ENCODE measurements around the gene PKD2. TPM values are rescaled to one million over a fixed set of nuclear protein-coding genes. Genes with fewer than 3 reads are reported as not detected.

The PKD2 gene
- total and polyA plus RNA-seq, 2 donors (not counting 1 experiment from before 2014, with no cell fraction given): 1.8 to 5.8 TPM

DNA sequence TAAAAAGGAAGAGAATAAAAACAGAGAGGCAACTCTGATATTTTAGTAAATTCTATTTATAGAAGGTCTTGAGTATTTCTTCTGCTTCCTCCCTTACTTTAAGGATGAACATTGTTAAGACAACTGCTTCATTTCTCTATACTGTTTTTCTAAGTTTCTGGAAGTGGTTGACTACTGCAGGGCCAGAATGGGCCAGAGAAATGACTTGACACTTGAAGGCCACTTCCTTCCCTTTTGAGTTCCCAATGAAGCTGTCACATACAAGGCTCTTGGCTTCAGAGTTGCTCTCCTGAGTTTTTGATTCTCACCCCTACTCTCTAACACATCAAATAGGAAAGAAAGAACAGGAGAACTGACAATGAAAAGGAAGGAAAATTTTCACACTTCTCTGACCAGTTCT lies 37.6 kb downstream of the PKD2 start:
- Histone ChIP-seq H4K20me1 (ENCODE audit: control insufficient read depth, insufficient read depth, low read length, poor library complexity, severe bottlenecking) (no peaks in the 10 kb centered on the region), H3K36me3 (replicated peaks in 1 of 2; ENCODE audit: control extremely low read depth in 1 of 2, control insufficient read depth in 1 of 2, extremely low read depth in 1 of 2, insufficient read depth in 2 of 2, low read length in 1 of 2) (peaks cover 3 to 4% of the 10 kb centered on the region in 2 experiments), H3K9me3 (ENCODE audit: control extremely low read depth in 1 of 3, control insufficient read depth in 2 of 3, insufficient read depth in 1 of 3, low read length in 2 of 3) (no peaks in the 10 kb centered on the region), H3K27ac (ENCODE audit: low read length in 2 of 2) (no peak overlapping the region), H3K9ac (ENCODE audit: low read length) (no peak overlapping the region), H3K4me1 (ENCODE audit: control insufficient read depth in 2 of 2, insufficient read depth in 2 of 2, low read length in 2 of 2) (no peaks in the 10 kb centered on the region), H3K79me2 (ENCODE audit: control insufficient read depth, insufficient read depth, low read length) (no peaks in the 10 kb centered on the region), H3K4me2 (replicated peaks; ENCODE audit: low read depth, low read length, poor library complexity, severe bottlenecking) (no peak overlapping the region), H3K27me3 (replicated peaks in 1 of 4; ENCODE audit: control extremely low read depth in 1 of 4, control insufficient read depth in 3 of 4, insufficient read depth in 4 of 4, low read length in 3 of 4) (no peaks in the 10 kb centered on the region), H3K4me3 (ENCODE audit: control extremely low read depth in 1 of 5, extremely low read depth in 1 of 5, insufficient read depth in 1 of 5, low read depth in 2 of 5, low read length in 4 of 5) (no peak overlapping the region), H2AFZ (ENCODE audit: insufficient read depth, low read depth, low read length, poor library complexity, severe bottlenecking) (no peak overlapping the region)
- TF ChIP-seq, protein P1, sequence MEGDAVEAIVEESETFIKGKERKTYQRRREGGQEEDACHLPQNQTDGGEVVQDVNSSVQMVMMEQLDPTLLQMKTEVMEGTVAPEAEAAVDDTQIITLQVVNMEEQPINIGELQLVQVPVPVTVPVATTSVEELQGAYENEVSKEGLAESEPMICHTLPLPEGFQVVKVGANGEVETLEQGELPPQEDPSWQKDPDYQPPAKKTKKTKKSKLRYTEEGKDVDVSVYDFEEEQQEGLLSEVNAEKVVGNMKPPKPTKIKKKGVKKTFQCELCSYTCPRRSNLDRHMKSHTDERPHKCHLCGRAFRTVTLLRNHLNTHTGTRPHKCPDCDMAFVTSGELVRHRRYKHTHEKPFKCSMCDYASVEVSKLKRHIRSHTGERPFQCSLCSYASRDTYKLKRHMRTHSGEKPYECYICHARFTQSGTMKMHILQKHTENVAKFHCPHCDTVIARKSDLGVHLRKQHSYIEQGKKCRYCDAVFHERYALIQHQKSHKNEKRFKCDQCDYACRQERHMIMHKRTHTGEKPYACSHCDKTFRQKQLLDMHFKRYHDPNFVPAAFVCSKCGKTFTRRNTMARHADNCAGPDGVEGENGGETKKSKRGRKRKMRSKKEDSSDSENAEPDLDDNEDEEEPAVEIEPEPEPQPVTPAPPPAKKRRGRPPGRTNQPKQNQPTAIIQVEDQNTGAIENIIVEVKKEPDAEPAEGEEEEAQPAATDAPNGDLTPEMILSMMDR (IDR thresholded peaks at IDR 0.05): no peak
- TF ChIP-seq EZH2 (IDR thresholded peaks at IDR 0.05; ENCODE audit: borderline replicate concordance, insufficient read depth, low read depth, low read length, poor library complexity, severe bottlenecking): no peak
- intact Hi-C loops (cut with micrococcal nuclease): no loop called here
- no peaks in the 10 kb centered on the region for H3K9me3 Mint-ChIP-seq (ENCODE audit: insufficient read depth)
- ChIA-PET CTCF (no interaction called here), POLR2A (no interaction called here)
- DNase-seq (no peak), ATAC-seq (ENCODE audit: low read depth) (no peak)
- no peak overlapping the region for H3K4me3 Mint-ChIP-seq
- no peak overlapping the region for H3K27ac Mint-ChIP-seq
- H3K27me3 Mint-ChIP-seq: no peaks in the 10 kb centered on the region
- no peaks in the 10 kb centered on the region for H3K4me1 Mint-ChIP-seq

GRCh38 chr4:88054229-88054628 lies 46.8 kb downstream of the PKD2 start:
- POLR2A ChIA-PET: no interaction called here
- WGBS (ENCODE audit: insufficient coverage): 100% methylated on average over 2 of the region's 4 CpGs
- Histone ChIP-seq H3K9ac (ENCODE audit: low read length) (no peak overlapping the region), H4K20me1 (ENCODE audit: control insufficient read depth, insufficient read depth, low read length, poor library complexity, severe bottlenecking) (no peaks in the 10 kb centered on the region), H3K9me3 (ENCODE audit: control extremely low read depth in 1 of 3, control insufficient read depth in 2 of 3, insufficient read depth in 1 of 3, low read length in 2 of 3) (no peaks in the 10 kb centered on the region), H3K4me1 (ENCODE audit: control insufficient read depth in 2 of 2, insufficient read depth in 2 of 2, low read length in 2 of 2) (no peaks in the 10 kb centered on the region), H3K27me3 (replicated peaks in 1 of 4; ENCODE audit: control extremely low read depth in 1 of 4, control insufficient read depth in 3 of 4, insufficient read depth in 4 of 4, low read length in 3 of 4) (no peaks in the 10 kb centered on the region), H3K27ac (ENCODE audit: low read length in 2 of 2) (no peak overlapping the region), H3K79me2 (ENCODE audit: control insufficient read depth, insufficient read depth, low read length) (no peaks in the 10 kb centered on the region), H3K36me3 (replicated peaks in 1 of 2; ENCODE audit: control extremely low read depth in 1 of 2, control insufficient read depth in 1 of 2, extremely low read depth in 1 of 2, insufficient read depth in 2 of 2, low read length in 1 of 2) (peaks cover 0 to 1% of the 10 kb centered on the region in 2 experiments), H3K4me3 (ENCODE audit: control extremely low read depth in 1 of 5, extremely low read depth in 1 of 5, insufficient read depth in 1 of 5, low read depth in 2 of 5, low read length in 4 of 5) (no peak overlapping the region), H2AFZ (ENCODE audit: insufficient read depth, low read depth, low read length, poor library complexity, severe bottlenecking) (no peak overlapping the region), H3K4me2 (replicated peaks; ENCODE audit: low read depth, low read length, poor library complexity, severe bottlenecking) (no peak overlapping the region)
- Mint-ChIP-seq H3K4me1 (no peaks in the 10 kb centered on the region), H3K27me3 (no peaks in the 10 kb centered on the region), H3K9me3 (ENCODE audit: insufficient read depth) (no peaks in the 10 kb centered on the region), H3K27ac (no peak overlapping the region), H3K4me3 (no peak overlapping the region)
- intact Hi-C loops (cut with micrococcal nuclease): no loop called here
- TF ChIP-seq, protein P1 (IDR thresholded peaks at IDR 0.05): no peak
- no peak for TF ChIP-seq EZH2 (IDR thresholded peaks at IDR 0.05; ENCODE audit: borderline replicate concordance, insufficient read depth, low read depth, low read length, poor library complexity, severe bottlenecking)
- CTCF ChIA-PET: no interaction called here
- DNase-seq (no peak), ATAC-seq (ENCODE audit: low read depth) (no peak)
